AG04450 (cell line): ENCODE measurements around the gene BCAS1. TPM values are rescaled to one million over a fixed set of nuclear protein-coding genes. Genes with fewer than 3 reads are reported as not detected.
"Not testable (repeated sequence)": the region's sequence is repeated elsewhere in the genome, so short reads cannot be mapped to it uniquely, and the experiment has no call there.

ENCODE experiments used
- CTCF ChIA-PET: fragments of 300-600, 350-600 bp; formaldehyde crosslinking; extraction: SDS; loops from one replicate; lab custom pipeline; 2022; ENCODE audit warnings: antibody characterized with exemption, inconsistent platforms; lab: Charles Lee
- POLR2A ChIA-PET: fragments of 350-600 bp; formaldehyde crosslinking; extraction: SDS; loops from one replicate; lab custom pipeline; 2021; ENCODE audit warnings: antibody characterized with exemption, inconsistent platforms; lab: Yijun Ruan, JAX
- DNase-seq: peaks from one replicate; pipeline ENCODE4 v3.0.0-alpha.2; 2011; ENCODE audit warnings: low read depth, low spot score
- H3K27ac ChIP-seq: one replicate; pipeline ENCODE4 v1.5.1; 2012; ENCODE audit warnings: low read depth, low read length, control low read depth
- H3K27me3 ChIP-seq: one replicate; pipeline ENCODE4 v1.6.0; 2012; ENCODE audit warnings: low read length; ENCODE audit not compliant: control insufficient read depth, insufficient read depth
- H3K4me3 ChIP-seq: 2 replicates; pipeline ENCODE4 v1.5.1; 2011; ENCODE audit warnings: mild to moderate bottlenecking, low read depth, low read length, control low read depth
- H3K9me3 ChIP-seq: 2 replicates; pipeline ENCODE4 v1.5.1; 2012; ENCODE audit warnings: low read length; ENCODE audit not compliant: control insufficient read depth, insufficient read depth
- CTCF ChIP-seq: IDR thresholded peaks from 2 replicates; pipeline ENCODE4 v1.5.1; 2011; ENCODE audit warnings: low read depth, low read length, control low read depth, inconsistent platforms
- polyA plus RNA-seq: library from polyadenylated mRNA; depleted of rRNA; stranded (reverse); fragments of >200 nt; gene quantifications from 2 replicates; pipeline ENCODE4 v1.2.3, GENCODE V29; 2011

The BCAS1 gene
- polyA plus RNA-seq, 1 experiment: not detected

DNA sequence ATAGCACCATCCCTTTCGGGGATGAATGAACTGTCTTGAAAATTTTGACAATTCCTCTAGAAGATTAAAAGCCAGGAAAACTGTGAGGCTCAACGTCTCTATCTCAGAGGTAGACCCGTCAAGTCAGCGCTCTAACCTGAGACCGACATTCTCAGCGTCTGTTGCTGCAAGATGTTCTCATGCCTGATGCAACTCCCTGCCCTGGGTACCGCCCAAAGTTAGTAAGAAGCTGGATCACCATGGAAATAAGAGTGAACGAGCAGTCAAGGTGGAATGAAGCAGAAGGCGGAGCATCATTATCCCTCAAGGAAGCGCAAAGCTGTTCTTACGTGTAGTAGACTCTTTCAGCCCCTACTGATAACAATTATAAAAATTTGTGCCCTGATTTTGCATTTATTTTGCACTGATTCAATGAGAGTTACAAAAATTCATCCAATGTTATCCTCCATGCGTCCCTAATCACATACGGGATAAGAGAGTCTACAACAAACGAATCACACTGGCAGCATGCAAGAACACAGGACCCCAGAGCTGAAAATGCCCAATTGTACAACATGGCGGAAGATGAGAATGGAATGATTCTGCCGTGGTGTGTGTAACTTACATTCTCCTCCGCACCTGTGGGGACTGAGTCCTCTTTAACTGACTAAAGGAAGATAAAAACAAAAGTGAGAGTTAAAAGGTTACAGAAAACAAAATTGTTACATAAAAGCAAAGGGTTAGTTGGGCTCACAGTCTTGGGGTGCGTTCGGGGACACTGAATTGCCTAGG, 95.4 kb downstream of the BCAS1 start:
- Histone ChIP-seq H3K9me3 (no peaks in the 10 kb centered on the region), H3K27me3 (no peaks in the 10 kb centered on the region), H3K4me3 (no peak overlapping the region), H3K27ac (no peak overlapping the region)
- POLR2A ChIA-PET: no interaction called here
- no peak for DNase-seq
- CTCF ChIA-PET: no interaction called here
- TF ChIP-seq CTCF: no peak

DNA sequence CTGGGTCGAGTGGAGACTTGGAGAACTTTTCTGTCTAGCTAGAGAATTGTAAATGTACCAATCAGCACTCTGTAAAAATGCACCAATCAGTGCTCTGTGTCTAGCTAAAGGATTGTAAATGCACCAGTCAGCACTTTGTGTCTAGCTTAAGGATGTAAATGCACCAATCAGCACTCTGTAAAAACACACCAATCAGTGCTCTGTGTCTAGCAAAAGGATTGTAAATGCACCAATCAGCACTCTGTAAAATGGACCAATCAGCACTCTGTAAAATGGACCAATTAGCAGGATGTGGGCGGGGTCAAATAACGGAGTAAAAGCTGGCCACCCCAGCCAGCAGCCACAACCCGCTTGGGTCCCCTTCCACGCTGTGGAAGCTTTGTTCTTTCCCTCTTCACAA, 96.5 kb downstream of the BCAS1 start:
- CTCF ChIA-PET, H3K9me3 ChIP-seq, H3K4me3 ChIP-seq, DNase-seq, POLR2A ChIA-PET, H3K27me3 ChIP-seq, H3K27ac ChIP-seq: not testable (repeated sequence)

GRCh38 chr20:53972179-53972578, 98.2 kb downstream of the BCAS1 start:
- ChIA-PET CTCF (no interaction called here), POLR2A (no interaction called here)

GRCh38 chr20:53971096-53971683, 99.2 kb downstream of the BCAS1 start:
- ChIA-PET POLR2A (no interaction called here), CTCF (no interaction called here)
- no peaks in the 10 kb centered on the region for H3K9me3 ChIP-seq

More at GRCh38 chr20:53972179-53972578, 98.2 kb downstream of the BCAS1 start:
- Histone ChIP-seq H3K9me3 (no peaks in the 10 kb centered on the region), H3K4me3 (no peak overlapping the region), H3K27me3 (no peaks in the 10 kb centered on the region), H3K27ac (no peak overlapping the region)
- no peak for DNase-seq
- no peak for TF ChIP-seq CTCF

GRCh38 chr20:53970232-53970631, 100.2 kb downstream of the BCAS1 start:
- H3K9me3 ChIP-seq: no peaks in the 10 kb centered on the region
- no peak for DNase-seq
- H3K27ac ChIP-seq: no peak overlapping the region
- no peaks in the 10 kb centered on the region for H3K27me3 ChIP-seq
- no peak overlapping the region for H3K4me3 ChIP-seq
- no peak for TF ChIP-seq CTCF
- ChIA-PET POLR2A (no interaction called here), CTCF (interaction anchor here (0.6 to 1.0 kb wide), 2 partner anchors 13 to 641 kb away, joined by 3 to 4 read pairs; no protein-coding TSS in a partner anchor)

More at GRCh38 chr20:53971096-53971683, 99.2 kb downstream of the BCAS1 start:
- DNase-seq: no peak
- Histone ChIP-seq H3K27ac (no peak overlapping the region), H3K27me3 (no peaks in the 10 kb centered on the region), H3K4me3 (no peak overlapping the region)
- TF ChIP-seq CTCF: no peak
